ENCODE measurements around the gene PGA3. TPM values are rescaled to one million over a fixed set of nuclear protein-coding genes. Genes with fewer than 3 reads are reported as not detected.
"Not testable (repeated sequence)": the region's sequence is repeated elsewhere in the genome, so short reads cannot be mapped to it uniquely, and the experiment has no call there.

The PGA3 gene
- total RNA-seq, 1 experiment from 2014 or later = not detected

DNA sequence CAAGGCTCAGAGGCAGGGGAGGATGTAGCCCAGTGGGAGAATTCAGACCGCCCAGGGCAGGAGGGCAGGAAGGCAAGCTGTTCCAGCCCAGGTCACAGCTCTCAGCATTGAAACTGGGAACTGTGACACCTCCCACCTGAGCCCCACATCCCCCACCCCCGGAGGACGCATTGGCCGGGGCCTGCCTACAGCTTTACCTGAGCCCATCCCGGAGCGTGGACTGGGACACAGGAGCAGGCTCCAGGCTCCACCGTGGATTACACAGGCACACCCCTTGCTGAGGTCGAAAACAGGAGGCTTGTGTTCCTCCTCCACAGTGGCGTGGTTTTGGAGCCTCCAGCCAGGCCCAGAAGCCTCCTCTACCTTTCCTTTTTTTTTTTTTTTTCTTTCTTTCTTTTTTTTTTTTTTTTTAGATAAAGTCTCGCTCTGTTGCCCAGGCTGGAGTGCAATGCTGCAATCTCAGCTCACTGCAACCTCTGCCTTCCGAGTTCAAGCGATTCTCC is 9.1 kb upstream of the PGA3 start:
- Histone ChIP-seq H3K4me3 (no peak overlapping the region), H3K9me3 (no peaks in the 10 kb centered on the region), H3K36me3 (no peaks in the 10 kb centered on the region), H3K27me3 (no peaks in the 10 kb centered on the region)
- no peak for DNase-seq

DNA sequence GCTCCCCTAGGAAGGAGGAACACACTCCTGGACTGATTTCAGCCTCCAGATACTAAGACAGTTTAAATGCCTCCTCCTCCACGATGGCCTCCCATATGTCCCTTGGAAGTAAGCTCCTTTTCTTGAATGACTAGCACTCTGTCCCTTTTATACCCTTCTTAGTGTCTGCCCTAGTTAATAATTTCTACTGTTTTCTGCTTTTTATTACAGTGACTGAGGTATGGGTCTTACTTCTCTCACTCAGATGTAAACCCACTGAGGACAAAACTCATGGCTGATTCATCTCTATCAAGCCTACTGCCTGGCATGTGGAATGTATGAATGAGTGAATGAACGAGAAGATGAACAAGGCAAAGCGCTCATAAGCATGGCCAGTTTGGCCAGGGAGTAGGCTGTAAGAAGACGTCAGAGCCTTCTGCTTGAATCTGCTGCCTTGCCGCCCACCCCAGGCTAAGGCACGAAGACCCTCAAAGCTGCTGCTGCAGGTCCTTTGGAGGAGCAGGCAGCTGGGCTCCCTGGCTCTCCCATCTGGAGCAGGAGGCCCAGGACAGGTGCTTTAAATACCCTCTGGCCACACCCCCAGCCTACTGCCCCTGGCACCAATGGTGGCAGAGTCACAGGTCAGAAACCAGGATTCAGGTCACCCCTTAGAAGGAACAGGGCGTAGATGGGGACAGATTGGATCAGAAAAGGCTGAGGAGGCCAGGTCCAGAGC is 8.2 kb upstream of the PGA3 start:
- Histone ChIP-seq H3K36me3 (no peaks in the 10 kb centered on the region), H3K9me3 (no peaks in the 10 kb centered on the region), H3K4me3 (no peak overlapping the region), H3K27me3 (no peaks in the 10 kb centered on the region)
- no peak for DNase-seq

GRCh38 chr11:61195719-61196118 is 7.6 kb upstream of the PGA3 start:
- H3K36me3 ChIP-seq = no peaks in the 10 kb centered on the region
- DNase-seq = no peak
- H3K4me3 ChIP-seq = no peak overlapping the region
- no peaks in the 10 kb centered on the region for H3K27me3 ChIP-seq
- no peaks in the 10 kb centered on the region for H3K9me3 ChIP-seq

DNA sequence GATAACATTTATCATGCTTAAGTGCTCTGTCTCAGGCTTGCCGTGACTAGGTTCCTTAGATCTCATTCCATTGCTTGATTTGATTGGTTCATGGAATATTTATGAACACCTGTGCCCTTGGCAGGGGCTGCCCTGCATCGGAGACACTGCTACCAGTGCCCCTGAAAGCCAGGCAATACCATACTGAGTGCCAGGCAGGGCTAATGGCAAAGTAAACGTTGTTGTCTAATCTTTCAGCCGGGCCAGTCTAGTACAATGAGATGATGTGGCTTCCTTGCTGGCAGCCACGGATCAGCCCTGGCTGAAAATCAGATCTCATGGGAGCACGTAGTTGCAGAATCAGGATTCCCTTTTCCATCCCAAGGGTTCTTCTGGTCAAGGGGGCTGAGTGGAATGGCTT is 5.0 kb upstream of the PGA3 start:
- DNase-seq = no peak
- Histone ChIP-seq H3K9me3 (no peaks in the 10 kb centered on the region), H3K36me3 (no peaks in the 10 kb centered on the region), H3K4me3 (no peak overlapping the region), H3K27me3 (no peaks in the 10 kb centered on the region)

- no peak for DNase-seq
- Histone ChIP-seq H3K27me3 (no peaks in the 10 kb centered on the region), H3K9me3 (no peaks in the 10 kb centered on the region), H3K4me3 (no peak overlapping the region), H3K36me3 (no peaks in the 10 kb centered on the region)
These were observed 4.3 kb upstream of the PGA3 start for GRCh38 chr11:61198948-61199523.

DNA sequence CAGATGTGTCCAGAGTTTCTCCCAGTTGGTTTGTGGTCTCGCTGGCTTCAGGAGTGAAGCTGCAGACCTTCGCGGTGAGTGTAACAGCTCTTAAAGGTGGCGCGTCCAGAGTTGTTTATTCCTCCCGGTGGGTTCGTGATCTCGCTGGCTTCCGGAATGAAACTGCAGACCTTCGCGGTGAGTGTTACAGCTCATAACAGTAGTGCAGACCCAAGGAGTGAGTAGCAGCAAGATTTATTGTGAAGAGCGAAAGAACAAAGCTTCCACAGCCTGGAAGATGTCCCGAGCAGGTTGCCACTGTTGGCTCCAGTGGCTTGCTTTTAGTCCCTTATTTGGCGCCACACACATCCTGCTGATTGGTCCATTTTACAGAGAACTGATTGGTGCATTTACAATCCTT is 1.8 kb upstream of the PGA3 start:
- H3K9me3 ChIP-seq = no peaks in the 10 kb centered on the region
- no peaks in the 10 kb centered on the region for H3K36me3 ChIP-seq
- no peak overlapping the region for H3K4me3 ChIP-seq
- H3K27me3 ChIP-seq = no peaks in the 10 kb centered on the region
- DNase-seq = no peak

DNA sequence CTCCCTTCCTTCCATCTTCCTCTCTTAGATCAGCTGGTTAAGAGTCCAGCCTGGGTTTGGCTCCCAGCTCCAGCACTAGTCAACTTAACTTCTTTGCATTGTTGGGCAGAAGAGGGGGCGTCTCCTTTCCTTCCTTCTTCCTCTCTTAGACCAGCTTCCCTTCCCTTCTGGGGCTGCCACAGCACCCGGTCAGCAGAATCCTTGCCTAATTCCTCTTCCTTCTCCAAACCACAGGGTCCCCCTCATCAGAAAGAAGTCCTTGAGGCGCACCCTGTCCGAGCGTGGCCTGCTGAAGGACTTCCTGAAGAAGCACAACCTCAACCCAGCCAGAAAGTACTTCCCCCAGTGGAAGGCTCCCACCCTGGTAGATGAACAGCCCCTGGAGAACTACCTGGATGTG is 558 bp downstream of the PGA3 start:
- not testable (repeated sequence) for H3K27me3 ChIP-seq, H3K36me3 ChIP-seq, H3K4me3 ChIP-seq, H3K9me3 ChIP-seq, DNase-seq

DNA sequence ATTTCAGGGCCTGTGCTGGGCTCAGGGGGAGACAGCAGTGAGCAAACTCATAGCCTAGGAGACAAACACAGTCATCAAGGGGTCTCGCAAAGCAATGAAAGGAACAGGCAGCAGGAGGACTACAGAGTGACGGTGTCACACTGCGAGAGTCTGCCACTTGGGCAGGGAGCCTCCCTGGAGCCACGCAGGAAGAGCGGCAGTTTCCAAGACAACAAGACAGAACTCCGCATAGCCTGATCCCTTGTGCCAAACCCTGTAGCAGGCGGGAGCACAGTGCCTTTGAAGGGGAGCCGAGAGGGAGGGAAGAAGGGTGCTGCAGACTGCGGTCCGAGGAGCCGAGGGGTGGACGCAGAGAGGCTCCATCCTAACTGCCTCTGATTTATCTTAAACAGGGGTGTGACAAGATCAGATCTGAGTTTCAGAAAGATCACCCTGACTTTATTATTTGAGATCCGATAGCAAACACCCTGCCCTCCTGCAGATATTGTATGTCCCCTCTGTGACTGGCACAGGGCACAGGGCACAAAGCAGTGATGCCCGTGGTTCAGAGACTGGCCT is 1.3 kb downstream of the PGA3 start:
- not testable (repeated sequence) for H3K9me3 ChIP-seq, DNase-seq

GRCh38 chr11:61207636-61208310 is 4.5 kb downstream of the PGA3 start:
- H3K9me3 ChIP-seq, H3K4me3 ChIP-seq, H3K36me3 ChIP-seq, DNase-seq, H3K27me3 ChIP-seq: not testable (repeated sequence)

More for the DNA sequence above, 1.3 kb downstream of the PGA3 start:
- H3K4me3 ChIP-seq, H3K36me3 ChIP-seq, H3K27me3 ChIP-seq: not testable (repeated sequence)

GRCh38 chr11:61210629-61211028 is 7.3 kb downstream of the PGA3 start:
- not testable (repeated sequence) for DNase-seq, H3K4me3 ChIP-seq, H3K9me3 ChIP-seq, H3K36me3 ChIP-seq, H3K27me3 ChIP-seq

- DNase-seq, H3K4me3 ChIP-seq, H3K9me3 ChIP-seq, H3K27me3 ChIP-seq, H3K36me3 ChIP-seq: not testable (repeated sequence)
These were observed 8.1 kb downstream of the PGA3 start for GRCh38 chr11:61211327-61211952.

- H3K9me3 ChIP-seq, DNase-seq, H3K27me3 ChIP-seq, H3K4me3 ChIP-seq, H3K36me3 ChIP-seq: not testable (repeated sequence)
These were observed 8.9 kb downstream of the PGA3 start for GRCh38 chr11:61212202-61212601.

- H3K4me3 ChIP-seq, DNase-seq, H3K27me3 ChIP-seq, H3K9me3 ChIP-seq, H3K36me3 ChIP-seq: not testable (repeated sequence)
These were observed 10.5 kb downstream of the PGA3 start for GRCh38 chr11:61213711-61214324.

DNA sequence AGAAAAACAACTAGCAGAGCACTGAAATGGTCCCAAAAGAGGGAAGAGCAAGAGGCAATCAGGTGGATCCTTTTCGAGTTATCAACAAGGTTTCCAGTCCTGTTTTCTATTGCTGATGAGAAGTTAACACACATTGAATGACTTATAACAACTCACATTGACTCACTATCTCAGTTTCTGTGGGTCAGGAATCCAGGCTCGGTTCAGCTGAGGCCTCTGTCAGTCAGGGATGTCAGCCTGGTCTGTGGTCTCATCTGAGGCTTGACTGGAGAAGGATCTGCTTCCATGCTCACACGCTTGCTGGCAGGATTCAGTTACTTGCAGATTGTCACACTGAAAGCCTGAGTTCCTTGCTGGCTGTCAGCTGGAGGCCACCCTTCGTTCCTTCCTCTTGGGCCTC is 15.0 kb downstream of the PGA3 start:
- not testable (repeated sequence) for H3K4me3 ChIP-seq, H3K36me3 ChIP-seq, H3K9me3 ChIP-seq, DNase-seq, H3K27me3 ChIP-seq

GRCh38 chr11:61219016-61219415 is 15.7 kb downstream of the PGA3 start:
- not testable (repeated sequence) for H3K36me3 ChIP-seq, H3K27me3 ChIP-seq, DNase-seq, H3K4me3 ChIP-seq, H3K9me3 ChIP-seq

DNA sequence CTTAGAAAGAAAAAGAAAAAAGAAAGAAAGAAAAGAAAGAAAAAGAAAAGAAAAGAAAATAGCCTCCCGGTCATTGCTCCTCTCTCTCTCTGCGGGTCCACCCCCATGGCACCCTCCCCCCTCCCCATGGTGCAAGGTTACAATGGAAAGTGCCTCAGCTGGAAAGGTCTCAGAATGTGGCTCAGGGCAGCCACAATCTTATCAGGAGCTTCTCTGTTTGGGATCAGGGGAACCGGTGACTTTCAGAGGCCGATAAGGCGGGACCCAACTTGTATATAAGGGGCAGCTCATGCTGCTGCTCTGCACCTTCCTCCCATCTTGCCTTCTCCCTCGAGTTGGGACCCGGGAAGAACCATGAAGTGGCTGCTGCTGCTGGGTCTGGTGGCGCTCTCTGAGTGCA is 18.7 kb downstream of the PGA3 start, which contains the start of gene PGA4:
TSS of gene PGA4 (plus strand) at position 301 of the 400 bp plus-strand sequence. CDS start at position 355, 54 bp downstream.
- DNase-seq, H3K27me3 ChIP-seq, H3K9me3 ChIP-seq, H3K36me3 ChIP-seq, H3K4me3 ChIP-seq: not testable (repeated sequence)

- H3K36me3 ChIP-seq, H3K4me3 ChIP-seq, DNase-seq, H3K27me3 ChIP-seq, H3K9me3 ChIP-seq: not testable (repeated sequence)
These were observed 19.4 kb downstream of the PGA3 start for GRCh38 chr11:61222692-61223091.

Measured in MG63 (cell line).